HepG2 (cell line): Measurements from ENCODE around the gene BCAT1. TPM values are rescaled to one million over a fixed set of nuclear protein-coding genes. Genes with fewer than 3 reads are reported as not detected.

Experiments used
- ATAC-seq: fragments of 200-7000 bp; cut with Tn5 transposase; 3 replicates; pipeline ENCODE4 v1.9.1; 2020; ENCODE audit warnings: mild to moderate bottlenecking, moderate library complexity
- BruUV-seq: library from RNA; stranded (reverse); fragments of 400-500 nt; replicated peaks from 2 replicates; lab custom pipeline; 2021; lab: Mats Ljungman, UMichigan
- CTCF ChIA-PET: fragments of 300-600 bp; formaldehyde crosslinking; extraction: SDS; loops from one replicate; lab custom pipeline; 2021; ENCODE audit warnings: low total read pairs, inconsistent platforms, low intra/inter-chr PET ratio; lab: Yijun Ruan, JAX
- POLR2A ChIA-PET: fragments of 350-600 bp; sonication (Branson Sonifier 250); formaldehyde crosslinking; loops from one replicate; lab custom pipeline; 2020; ENCODE audit warnings: antibody characterized with exemption, inconsistent platforms; lab: Yijun Ruan, JAX
- DNase-seq: peaks from one replicate; pipeline ENCODE4 v3.0.0-alpha.2; 2015; ENCODE audit warnings: low spot score
- FAIRE-seq: peaks from 3 replicates; lab custom pipeline; 2011; peaks lifted over from hg19 to GRCh38; lab: Jason Lieb, UNC
- H2AFZ ChIP-seq: one replicate; pipeline ENCODE4 v1.6.1; 2011; ENCODE audit warnings: low read length, inconsistent platforms
- H3K27ac ChIP-seq: fragments of 300-600 bp; 3 replicates; pipeline ENCODE4 v1.8.0; 2011; ENCODE audit warnings: mixed run types, mild to moderate bottlenecking, mixed read lengths, low read length, inconsistent platforms; ENCODE audit not compliant: insufficient read depth; ENCODE audit errors: extremely low read length
- H3K27me3 ChIP-seq, 2 experiments: fragments of 200-600 bp in 1 of 2; 2 replicates in 1 of 2; 3 replicates in 1 of 2; pipeline versions ENCODE4 v1.6.0 to v1.8.0; 2011; ENCODE audit warnings: low read length in 2 of 2, mild to moderate bottlenecking in 2 of 2, moderate library complexity in 2 of 2, inconsistent platforms in 1 of 2; ENCODE audit not compliant: insufficient read depth in 2 of 2, control insufficient read depth in 1 of 2
- H3K36me3 ChIP-seq, 2 experiments: fragments of 200-600 bp in 1 of 2; replicated peaks in 1 of 2; 2 replicates in 1 of 2; 3 replicates in 1 of 2; pipeline versions ENCODE4 v1.5.1 to v1.8.0; 2011; ENCODE audit warnings: low read length in 2 of 2, inconsistent platforms in 1 of 2; ENCODE audit not compliant: insufficient read depth in 2 of 2, control insufficient read depth in 1 of 2
- H3K4me1 ChIP-seq: 2 replicates; pipeline ENCODE4 v1.5.1; 2012; ENCODE audit warnings: low read length, inconsistent platforms; ENCODE audit not compliant: insufficient read depth
- H3K4me2 ChIP-seq: 2 replicates; pipeline ENCODE4 v1.6.0; 2011; ENCODE audit warnings: low read depth, low read length, inconsistent platforms
- H3K4me3 ChIP-seq, 3 experiments: fragments of 200-600 bp in 1 of 3; sonication (generic), shearing (Covaris generic) in 1 of 3; replicated peaks in 1 of 3; 2 replicates each; pipeline ENCODE4 v1.5.1; 2011 to 2016; ENCODE audit warnings: low read length in 3 of 3, inconsistent platforms in 2 of 3, low read depth in 2 of 3, mild to moderate bottlenecking in 2 of 3, control low read depth in 1 of 3, mixed read lengths in 1 of 3; ENCODE audit not compliant: insufficient read depth in 1 of 3
- H3K79me2 ChIP-seq: one replicate; pipeline ENCODE4 v1.6.1; 2011; ENCODE audit warnings: low read length, inconsistent platforms; ENCODE audit not compliant: insufficient read depth
- H3K9ac ChIP-seq: 2 replicates; pipeline ENCODE4 v1.6.0; 2011; ENCODE audit warnings: mild to moderate bottlenecking, low read depth, low read length, inconsistent platforms; ENCODE audit not compliant: insufficient read depth
- H3K9me3 ChIP-seq: 2 replicates; pipeline ENCODE4 v1.5.1; 2012; ENCODE audit warnings: mild to moderate bottlenecking, low read length
- H4K20me1 ChIP-seq: 2 replicates; pipeline ENCODE4 v1.6.0; 2011; ENCODE audit warnings: inconsistent platforms, mild to moderate bottlenecking, low read length, moderate library complexity; ENCODE audit not compliant: insufficient read depth
- CCDC6 ChIP-seq: sonication (generic); formaldehyde crosslinking; IDR thresholded peaks from 2 replicates; pipeline ENCODE4 v1.8.1; 2022; ENCODE audit warnings: mild to moderate bottlenecking, missing genetic modification reagents, moderate library complexity
- HNF4A ChIP-seq: sonication (generic); formaldehyde crosslinking; IDR thresholded peaks from 2 replicates; pipeline ENCODE4 v1.4.0; 2020; ENCODE audit warnings: missing genetic modification reagents
- IKZF5 ChIP-seq: IDR thresholded peaks from 2 replicates; pipeline ENCODE4 v1.6.1; 2018; ENCODE audit warnings: missing genetic modification reagents, mild to moderate bottlenecking, missing compliant biosample characterization
- MIER3 ChIP-seq: IDR thresholded peaks from 2 replicates; pipeline ENCODE4 v1.6.1; 2016; ENCODE audit warnings: missing compliant biosample characterization, borderline replicate concordance
- MLXIP ChIP-seq: sonication (generic); formaldehyde crosslinking; IDR thresholded peaks from 2 replicates; pipeline ENCODE4 v1.9.0; 2021; ENCODE audit warnings: missing genetic modification reagents, borderline replicate concordance
- PITX1 ChIP-seq: sonication (generic); formaldehyde crosslinking; IDR thresholded peaks from 2 replicates; pipeline ENCODE4 v1.5.1; 2020; ENCODE audit warnings: mild to moderate bottlenecking, missing genetic modification reagents
- REL ChIP-seq: sonication (generic); formaldehyde crosslinking; conservative IDR thresholded peaks from 2 replicates; pipeline ENCODE4 v1.8.0; 2022; ENCODE audit warnings: mild to moderate bottlenecking, missing genetic modification reagents, moderate library complexity
- TP53 ChIP-seq: sonication (generic); formaldehyde crosslinking; conservative IDR thresholded peaks from 2 replicates; pipeline ENCODE4 v1.4.0; 2020; ENCODE audit warnings: missing genetic modification reagents
- ZNF577 ChIP-seq: sonication (generic); formaldehyde crosslinking; IDR thresholded peaks from 2 replicates; pipeline ENCODE4 v1.4.0; 2020; ENCODE audit warnings: mild to moderate bottlenecking, low read depth, missing genetic modification reagents, borderline replicate concordance
- ZNF710 ChIP-seq: sonication (generic); formaldehyde crosslinking; IDR thresholded peaks from 2 replicates; pipeline ENCODE4 v1.5.0; 2020; ENCODE audit warnings: mild to moderate bottlenecking, missing genetic modification reagents, borderline replicate concordance
- WGBS: methylation state at CpG from one replicate; pipeline ENCODE4 v1.1.6; 2017; ENCODE audit warnings: low lambda C conversion rate; 5-methylcytosine and 5-hydroxymethylcytosine counted together
- in situ Hi-C: cut with HindIII; loops from 2 replicates; pipeline ENCODE4 v1.10.0; 2017; ENCODE audit warnings: low pct_unique_long_range_greater_than_20kb; ENCODE audit not compliant: extremely low pct_ligation_motif_present
- intact Hi-C: fragments of 100-400 bp; cut with micrococcal nuclease; formaldehyde crosslinking; loops from one replicate; pipeline ENCODE4 v1.10.0; 2022; ENCODE audit not compliant: unreplicated experiment
- polyA plus RNA-seq, 8 experiments: library from polyadenylated mRNA; depleted of rRNA in 3 of 8; stranded (reverse) in 7 of 8; unstranded in 1 of 8; fragments of >200 nt; fragmentation: Illumina TruSeq in 4 of 8; extraction: Trizol in 4 of 8; gene quantifications; 2 replicates each; pipeline versions ENCODE4 v1.2.1 to v1.2.3, GENCODE V29; 2011 to 2016; ENCODE audit warnings: low read depth in 4 of 8, missing spikeins in 1 of 8, mixed read lengths in 1 of 8; ENCODE audit not compliant: insufficient read depth in 1 of 8
- total RNA-seq, 5 experiments: library from RNA; depleted of rRNA; stranded (reverse); fragments of >200 nt; fragmentation: Illumina TruSeq; extraction: Trizol; gene quantifications; 2 replicates each; pipeline ENCODE4 v1.2.3, GENCODE V29; 2016; ENCODE audit warnings: low read depth in 1 of 5

Gene BCAT1
- total and polyA plus RNA-seq, 2 of the 13 experiments (the other 11 are each of a cell fraction or from before 2014, with no cell fraction given), result 8.0 to 75.5 TPM

GRCh38 chr12:24938341-24938740, 10.6 kb downstream of the BCAT1 start:
- BruUV-seq, result no TSS peak
- 79% methylated on average over 3 of the region's 3 CpGs for WGBS
- Histone ChIP-seq H3K4me3 (no peak overlapping the region), H4K20me1 (no peaks in the 10 kb centered on the region)
- TF ChIP-seq MLXIP (CRISPR knock-in tag) (no peak), HNF4A (CRISPR knock-in tag) (no peak), ZNF710 (CRISPR knock-in tag) (no peak), ZNF577 (CRISPR knock-in tag) (no peak), CCDC6 (CRISPR knock-in tag) (no peak), PITX1 (CRISPR knock-in tag) (no peak), MIER3 (no peak), REL (CRISPR knock-in tag) (no peak), TP53 (no peak), IKZF5 (CRISPR knock-in tag) (no peak)
- TF ChIP-seq, all 625 proteins: peak for 0
- no peak overlapping the region for H3K9ac ChIP-seq
- CTCF ChIA-PET, result no interaction called here
- H2AFZ ChIP-seq, result no peak overlapping the region
- no peaks in the 10 kb centered on the region for H3K36me3 ChIP-seq
- in situ Hi-C loops (no loop called here), intact Hi-C loops (no loop called here)
- FAIRE-seq (no peak), DNase-seq (no peak), ATAC-seq (no peak)
- H3K9me3 ChIP-seq, result no peaks in the 10 kb centered on the region
- POLR2A ChIA-PET, result no interaction called here
- H3K4me1 ChIP-seq, result peaks cover 21% of the 10 kb centered on the region; the same call in 1 of the 2 replicates
- H3K27me3 ChIP-seq, result no peaks in the 10 kb centered on the region
- H3K79me2 ChIP-seq, result peaks cover 31% of the 10 kb centered on the region
- H3K27ac ChIP-seq, result no peak overlapping the region
- H3K4me2 ChIP-seq, result no peak overlapping the region
